Subcutaneous abdominal adipose tissue (tissue), 5 donors: ENCODE measurements around the gene MROH7.

ENCODE experiments used
- H3K27ac ChIP-seq: one replicate; pipeline ENCODE4 v1.7.0; 2013; ENCODE audit warnings: low read depth, mild to moderate bottlenecking, inconsistent platforms, low read length, moderate library complexity
- H3K27me3 ChIP-seq, 5 donors: one replicate each; pipeline ENCODE4 v1.7.0; 2013; ENCODE audit warnings: low read length in 5 of 5, inconsistent platforms in 1 of 5; ENCODE audit not compliant: control insufficient read depth in 5 of 5, insufficient read depth in 4 of 5
- H3K36me3 ChIP-seq, 5 donors: one replicate each; pipeline ENCODE4 v1.7.0; 2013; ENCODE audit warnings: low read length in 5 of 5; ENCODE audit not compliant: control insufficient read depth in 5 of 5, insufficient read depth in 5 of 5
- H3K4me1 ChIP-seq, 5 donors: one replicate each; pipeline ENCODE4 v1.7.0; 2013; ENCODE audit warnings: low read length in 5 of 5, mild to moderate bottlenecking in 3 of 5, moderate library complexity in 1 of 5; ENCODE audit not compliant: control insufficient read depth in 5 of 5, insufficient read depth in 5 of 5
- H3K4me3 ChIP-seq, 5 donors: one replicate each; pipeline ENCODE4 v1.7.0; 2013; ENCODE audit warnings: low read length in 5 of 5, low read depth in 1 of 5
- H3K9ac ChIP-seq, 5 donors: one replicate each; pipeline ENCODE4 v1.7.0; 2013; ENCODE audit warnings: low read length in 5 of 5, mild to moderate bottlenecking in 4 of 5, moderate library complexity in 3 of 5
- H3K9me3 ChIP-seq, 5 donors: one replicate each; pipeline ENCODE4 v1.7.0; 2013; ENCODE audit warnings: low read length in 5 of 5; ENCODE audit not compliant: control insufficient read depth in 5 of 5
- donor health status: healthy.
- donor health status: healthy.
- donor health status: healthy.
- donor health status: healthy.
- donor health status: healthy.

MROH7 gene

GRCh38 chr1:54724771-54725170 is 83.2 kb downstream of the MROH7 start:
- Histone ChIP-seq H3K27me3 (no peaks in the 10 kb centered on the region), H3K4me3 (no peak overlapping the region), H3K4me1 (no peaks in the 10 kb centered on the region), H3K9me3 (no peaks in the 10 kb centered on the region), H3K9ac (no peak overlapping the region), H3K27ac (no peak overlapping the region), H3K36me3 (peaks cover 67 to 84% (median 73%) of the 10 kb centered on the region in 5 donors)

GRCh38 chr1:54728027-54728426 is 86.4 kb downstream of the MROH7 start:
- Histone ChIP-seq H3K9me3 (no peaks in the 10 kb centered on the region), H3K36me3 (peaks cover 58 to 94% (median 82%) of the 10 kb centered on the region in 5 donors), H3K9ac (no peak overlapping the region), H3K4me3 (no peak overlapping the region), H3K27me3 (no peaks in the 10 kb centered on the region), H3K4me1 (no peaks in the 10 kb centered on the region), H3K27ac (no peak overlapping the region)

DNA sequence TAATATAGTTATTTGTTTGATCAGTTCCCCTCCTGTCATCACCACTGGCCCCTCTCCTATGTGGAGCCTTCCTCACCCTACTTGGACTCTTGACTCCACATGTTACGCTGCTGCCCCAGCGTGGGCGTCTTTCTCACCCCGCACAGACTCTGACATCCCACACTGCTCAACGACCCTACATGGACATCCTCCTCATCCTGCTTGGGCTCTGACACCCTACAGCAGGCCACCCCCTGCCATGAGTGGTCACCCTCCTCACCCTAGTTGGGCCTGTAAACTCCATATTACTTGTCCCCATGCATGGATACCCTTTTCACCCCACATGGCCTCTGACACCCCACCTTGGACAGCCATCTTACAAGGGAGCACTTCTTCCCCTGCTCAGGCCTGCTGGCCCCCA is 95.1 kb downstream of the MROH7 start:
- Histone ChIP-seq H3K9ac (no peak overlapping the region), H3K4me3 (no peak overlapping the region), H3K36me3 (peaks cover 28 to 92% (median 69%) of the 10 kb centered on the region in 5 donors), H3K27me3 (no peaks in the 10 kb centered on the region), H3K9me3 (no peaks in the 10 kb centered on the region), H3K4me1 (no peaks in the 10 kb centered on the region), H3K27ac (no peak overlapping the region)

DNA sequence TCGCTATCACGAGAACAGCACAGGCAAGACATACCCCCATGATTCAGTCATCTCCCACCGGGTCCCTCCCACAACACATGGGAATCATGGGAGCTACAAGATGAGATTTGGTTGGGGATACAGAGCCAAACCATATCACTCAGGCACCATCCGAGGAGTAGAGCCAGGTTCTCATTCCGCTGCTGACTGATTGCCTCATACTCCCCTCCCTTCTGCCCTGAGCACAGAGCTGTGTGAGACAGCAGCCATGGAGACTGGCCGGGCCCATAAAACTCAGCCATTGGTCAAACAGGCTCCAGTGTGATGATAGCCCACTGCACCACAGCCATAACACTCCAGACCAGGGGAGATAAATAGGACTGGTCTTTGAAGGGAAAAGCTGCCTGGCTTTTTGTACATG is 96.7 kb downstream of the MROH7 start:
- H3K27ac ChIP-seq = no peak overlapping the region
- H3K9me3 ChIP-seq = no peaks in the 10 kb centered on the region
- H3K9ac ChIP-seq = no peak overlapping the region
- H3K27me3 ChIP-seq = no peaks in the 10 kb centered on the region
- H3K4me1 ChIP-seq = no peaks in the 10 kb centered on the region
- peaks cover 30 to 94% (median 70%) of the 10 kb centered on the region in 5 donors for H3K36me3 ChIP-seq
- no peak overlapping the region for H3K4me3 ChIP-seq

DNA sequence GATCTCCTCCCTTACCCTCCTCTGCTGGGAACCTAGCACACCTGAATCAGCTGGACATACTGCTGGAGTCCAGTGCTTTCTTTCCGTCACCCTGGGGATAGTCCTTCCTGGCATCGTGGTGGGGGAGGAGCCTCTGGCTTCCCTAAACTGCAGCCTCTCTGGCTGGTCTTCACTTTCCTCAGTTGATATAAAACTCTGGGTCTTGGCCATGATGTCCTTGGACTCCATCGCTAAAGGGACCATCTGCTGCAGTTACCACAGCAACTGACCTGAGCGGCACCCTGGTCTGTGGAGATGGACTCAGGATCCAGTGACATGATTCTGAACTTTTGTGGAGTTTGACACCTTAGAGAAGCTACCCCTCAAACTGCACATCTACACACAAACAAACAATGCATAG is 99.9 kb downstream of the MROH7 start:
- no peaks in the 10 kb centered on the region for H3K4me1 ChIP-seq
- no peaks in the 10 kb centered on the region for H3K27me3 ChIP-seq
- H3K4me3 ChIP-seq = no peak overlapping the region
- H3K9ac ChIP-seq = no peak overlapping the region
- no peaks in the 10 kb centered on the region for H3K9me3 ChIP-seq
- H3K27ac ChIP-seq = no peak overlapping the region
- peaks cover 17 to 80% (median 71%) of the 10 kb centered on the region in 5 donors for H3K36me3 ChIP-seq

DNA sequence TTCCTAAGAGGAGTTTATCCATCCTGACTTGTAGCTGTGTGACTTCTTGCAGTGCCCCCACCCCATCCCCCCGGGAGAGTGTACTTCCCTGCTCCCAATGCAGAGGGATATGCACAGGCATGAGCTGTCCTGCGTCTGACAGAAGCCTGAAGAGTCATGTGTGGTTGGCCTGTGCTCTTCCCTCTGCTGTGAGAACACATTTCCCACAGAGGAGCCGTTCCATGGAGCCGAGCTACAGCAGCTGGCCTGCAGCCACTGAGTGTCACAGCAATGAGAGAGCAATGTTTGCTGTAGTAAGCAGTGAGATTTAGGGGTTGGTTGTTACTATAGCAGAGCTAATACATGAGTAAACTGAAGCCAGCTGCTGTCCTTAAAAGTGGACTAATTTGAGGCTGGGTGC is 100.7 kb downstream of the MROH7 start:
- Histone ChIP-seq H3K4me1 (no peaks in the 10 kb centered on the region), H3K9ac (no peak overlapping the region), H3K4me3 (no peak overlapping the region), H3K27me3 (no peaks in the 10 kb centered on the region), H3K27ac (no peak overlapping the region), H3K36me3 (peaks cover 14 to 73% (median 64%) of the 10 kb centered on the region in 5 donors), H3K9me3 (no peaks in the 10 kb centered on the region)

DNA sequence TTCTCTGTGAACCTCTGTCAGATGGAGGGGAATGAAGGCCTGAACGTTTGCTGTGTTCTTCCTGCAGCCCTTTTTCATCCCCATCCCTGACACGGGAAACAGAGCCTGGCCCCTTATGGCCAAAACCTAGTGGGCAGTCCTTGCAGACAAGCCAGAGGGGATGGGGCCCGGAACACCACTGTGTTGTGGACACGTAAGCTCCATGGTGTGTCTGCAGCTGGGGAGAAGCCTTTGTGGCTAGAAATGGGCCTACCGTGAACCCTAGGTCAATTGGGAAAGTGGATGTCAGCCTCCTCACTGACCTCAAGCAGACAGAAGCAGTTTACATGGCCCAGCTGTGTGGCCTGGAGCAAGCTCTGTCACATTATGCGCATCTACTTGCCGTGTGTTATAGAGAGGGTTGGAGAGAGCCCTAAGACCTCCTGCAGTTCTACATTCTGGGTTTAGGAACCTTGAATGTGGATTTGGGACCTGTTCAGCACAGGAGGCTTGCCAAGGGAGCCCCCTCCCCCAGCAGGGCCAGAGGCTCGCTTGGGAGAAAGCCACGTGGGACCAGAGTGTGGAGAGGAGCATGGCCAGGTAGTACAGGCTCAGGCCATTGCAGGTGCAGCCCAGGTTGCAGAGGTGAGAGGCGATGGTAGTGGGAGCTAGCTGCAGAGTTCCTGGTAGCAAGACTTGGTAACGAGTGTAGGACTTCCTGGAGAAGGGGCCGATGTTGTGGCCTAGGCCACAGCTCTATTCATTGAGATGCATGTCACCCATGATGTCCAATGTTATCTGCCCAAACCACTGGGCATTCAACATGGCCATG is 102.0 kb downstream of the MROH7 start:
- Histone ChIP-seq H3K9ac (no peak overlapping the region), H3K27ac (no peak overlapping the region), H3K4me3 (no peak overlapping the region), H3K36me3 (peaks cover 14 to 60% (median 51%) of the 10 kb centered on the region in 5 donors), H3K27me3 (peaks cover 0 to 2% (median 0%) of the 10 kb centered on the region in 5 donors), H3K9me3 (no peaks in the 10 kb centered on the region), H3K4me1 (no peaks in the 10 kb centered on the region)

- Histone ChIP-seq H3K36me3 (peaks cover 10 to 50% (median 42%) of the 10 kb centered on the region in 5 donors), H3K4me1 (no peaks in the 10 kb centered on the region), H3K27me3 (peaks cover 0 to 2% (median 0%) of the 10 kb centered on the region in 5 donors), H3K4me3 (no peak overlapping the region), H3K27ac (no peak overlapping the region), H3K9ac (no peak overlapping the region), H3K9me3 (no peaks in the 10 kb centered on the region)
Measured at GRCh38 chr1:54744696-54745095, 103.1 kb downstream of the MROH7 start.

DNA sequence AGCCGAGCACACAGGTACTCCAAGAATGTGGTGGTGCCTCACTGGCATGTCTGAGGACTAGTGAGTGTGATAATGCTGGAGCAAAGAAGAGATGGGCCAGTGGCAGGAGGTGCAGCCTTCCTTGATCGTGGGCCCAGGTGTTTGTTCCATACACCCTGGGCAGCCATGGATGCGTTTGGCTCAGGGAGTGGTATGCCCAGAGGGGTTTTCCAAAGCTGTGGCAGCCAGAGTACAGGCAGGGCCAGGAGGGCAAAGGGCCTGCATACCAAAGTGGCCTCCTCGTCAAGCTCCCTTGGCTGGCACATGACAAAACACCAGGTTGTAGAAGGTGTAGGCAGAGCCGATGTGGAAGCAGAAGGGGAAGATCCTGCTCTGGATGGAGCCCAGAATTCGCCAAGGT is 103.7 kb downstream of the MROH7 start:
- Histone ChIP-seq H3K9ac (no peak overlapping the region), H3K4me1 (no peaks in the 10 kb centered on the region), H3K4me3 (no peak overlapping the region), H3K27me3 (peaks cover 0 to 2% (median 0%) of the 10 kb centered on the region in 5 donors), H3K9me3 (no peaks in the 10 kb centered on the region), H3K27ac (no peak overlapping the region), H3K36me3 (peaks cover 7 to 44% (median 36%) of the 10 kb centered on the region in 5 donors)

- Histone ChIP-seq H3K27ac (no peak overlapping the region), H3K4me1 (no peaks in the 10 kb centered on the region), H3K9ac (no peak overlapping the region)
Measured at GRCh38 chr1:54745864-54746263, 104.3 kb downstream of the MROH7 start.

More at GRCh38 chr1:54745864-54746263, 104.3 kb downstream of the MROH7 start:
- Histone ChIP-seq H3K27me3 (peaks cover 0 to 2% (median 0%) of the 10 kb centered on the region in 5 donors), H3K36me3 (peaks cover 7 to 38% (median 30%) of the 10 kb centered on the region in 5 donors), H3K9me3 (no peaks in the 10 kb centered on the region), H3K4me3 (no peak overlapping the region)
